ENCODE data around the gene CDC16. TPM values are rescaled to one million over a fixed set of nuclear protein-coding genes. Genes with fewer than 3 reads are reported as not detected.

CDC16 gene
- total and polyA plus RNA-seq, 2 of the 13 experiments (the other 11 are each of a cell fraction or from before 2014, with no cell fraction given) = 24.2 to 60.9 TPM

GRCh38 chr13:114234645-114235421 lies at the start of gene CDC16 (continued):
- TF ChIP-seq STAG1 (CRISPR knock-in tag; IDR thresholded peaks at IDR 0.05) = no peak
- TF ChIP-seq ZNF550 (CRISPR knock-in tag; IDR thresholded peaks at IDR 0.05; ENCODE audit: borderline replicate concordance) = no peak
- peak; percentile 51; the same call in 1 of the 2 replicates for TF ChIP-seq FOXO1 (CRISPR knock-in tag; IDR thresholded peaks at IDR 0.05)
- TF ChIP-seq PRMT3 (CRISPR knock-in tag; IDR thresholded peaks at IDR 0.05; ENCODE audit: borderline replicate concordance, low read depth) = peak; percentile 66; the same call in 1 of the 2 replicates
- TF ChIP-seq NR2C2 (CRISPR knock-in tag; IDR thresholded peaks at IDR 0.05; ENCODE audit: borderline replicate concordance) = peak; percentile 36; the same call in 1 of the 2 replicates
- TF ChIP-seq ZSCAN22 (CRISPR knock-in tag; IDR thresholded peaks at IDR 0.05) = no peak
- TF ChIP-seq ZNF329 (CRISPR knock-in tag; IDR thresholded peaks at IDR 0.05; ENCODE audit: low read depth) = no peak
- peak; percentile 81 for TF ChIP-seq KDM4B (CRISPR knock-in tag; IDR thresholded peaks at IDR 0.05)
- TF ChIP-seq TOE1 (CRISPR knock-in tag; IDR thresholded peaks at IDR 0.05) = no peak; the same call in 1 of the 2 replicates
- peak; percentile 73 for TF ChIP-seq SP2 (CRISPR knock-in tag; IDR thresholded peaks at IDR 0.05)
- TF ChIP-seq, protein P1, sequence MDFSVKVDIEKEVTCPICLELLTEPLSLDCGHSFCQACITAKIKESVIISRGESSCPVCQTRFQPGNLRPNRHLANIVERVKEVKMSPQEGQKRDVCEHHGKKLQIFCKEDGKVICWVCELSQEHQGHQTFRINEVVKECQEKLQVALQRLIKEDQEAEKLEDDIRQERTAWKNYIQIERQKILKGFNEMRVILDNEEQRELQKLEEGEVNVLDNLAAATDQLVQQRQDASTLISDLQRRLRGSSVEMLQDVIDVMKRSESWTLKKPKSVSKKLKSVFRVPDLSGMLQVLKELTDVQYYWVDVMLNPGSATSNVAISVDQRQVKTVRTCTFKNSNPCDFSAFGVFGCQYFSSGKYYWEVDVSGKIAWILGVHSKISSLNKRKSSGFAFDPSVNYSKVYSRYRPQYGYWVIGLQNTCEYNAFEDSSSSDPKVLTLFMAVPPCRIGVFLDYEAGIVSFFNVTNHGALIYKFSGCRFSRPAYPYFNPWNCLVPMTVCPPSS (IDR thresholded peaks at IDR 0.05) = no peak
- no peak for TF ChIP-seq ATF7 (IDR thresholded peaks at IDR 0.05)
- TF ChIP-seq ATF7 (CRISPR knock-in tag; IDR thresholded peaks at IDR 0.05) = no peak
- peak; percentile 87 for TF ChIP-seq MYC (CRISPR knock-in tag; IDR thresholded peaks at IDR 0.05; ENCODE audit: borderline replicate concordance)
- TF ChIP-seq MLLT10 (CRISPR knock-in tag; IDR thresholded peaks at IDR 0.05) = no peak
- TF ChIP-seq, protein P2, sequence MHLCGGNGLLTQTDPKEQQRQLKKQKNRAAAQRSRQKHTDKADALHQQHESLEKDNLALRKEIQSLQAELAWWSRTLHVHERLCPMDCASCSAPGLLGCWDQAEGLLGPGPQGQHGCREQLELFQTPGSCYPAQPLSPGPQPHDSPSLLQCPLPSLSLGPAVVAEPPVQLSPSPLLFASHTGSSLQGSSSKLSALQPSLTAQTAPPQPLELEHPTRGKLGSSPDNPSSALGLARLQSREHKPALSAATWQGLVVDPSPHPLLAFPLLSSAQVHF (CRISPR knock-in tag; IDR thresholded peaks at IDR 0.05) = peak; percentile 84; the same call in 1 of the 2 replicates
- TF ChIP-seq, protein P3, sequence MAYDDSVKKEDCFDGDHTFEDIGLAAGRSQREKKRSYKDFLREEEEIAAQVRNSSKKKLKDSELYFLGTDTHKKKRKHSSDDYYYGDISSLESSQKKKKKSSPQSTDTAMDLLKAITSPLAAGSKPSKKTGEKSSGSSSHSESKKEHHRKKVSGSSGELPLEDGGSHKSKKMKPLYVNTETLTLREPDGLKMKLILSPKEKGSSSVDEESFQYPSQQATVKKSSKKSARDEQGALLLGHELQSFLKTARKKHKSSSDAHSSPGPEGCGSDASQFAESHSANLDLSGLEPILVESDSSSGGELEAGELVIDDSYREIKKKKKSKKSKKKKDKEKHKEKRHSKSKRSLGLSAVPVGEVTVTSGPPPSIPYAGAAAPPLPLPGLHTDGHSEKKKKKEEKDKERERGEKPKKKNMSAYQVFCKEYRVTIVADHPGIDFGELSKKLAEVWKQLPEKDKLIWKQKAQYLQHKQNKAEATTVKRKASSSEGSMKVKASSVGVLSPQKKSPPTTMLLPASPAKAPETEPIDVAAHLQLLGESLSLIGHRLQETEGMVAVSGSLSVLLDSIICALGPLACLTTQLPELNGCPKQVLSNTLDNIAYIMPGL (CRISPR knock-in tag; IDR thresholded peaks at IDR 0.05; ENCODE audit: borderline replicate concordance in 1 of 2, low read depth in 1 of 2) = peak in 1 of 2 experiments; percentile 82; a peak in 1 of 4 replicates
- TF ChIP-seq, protein P4, sequence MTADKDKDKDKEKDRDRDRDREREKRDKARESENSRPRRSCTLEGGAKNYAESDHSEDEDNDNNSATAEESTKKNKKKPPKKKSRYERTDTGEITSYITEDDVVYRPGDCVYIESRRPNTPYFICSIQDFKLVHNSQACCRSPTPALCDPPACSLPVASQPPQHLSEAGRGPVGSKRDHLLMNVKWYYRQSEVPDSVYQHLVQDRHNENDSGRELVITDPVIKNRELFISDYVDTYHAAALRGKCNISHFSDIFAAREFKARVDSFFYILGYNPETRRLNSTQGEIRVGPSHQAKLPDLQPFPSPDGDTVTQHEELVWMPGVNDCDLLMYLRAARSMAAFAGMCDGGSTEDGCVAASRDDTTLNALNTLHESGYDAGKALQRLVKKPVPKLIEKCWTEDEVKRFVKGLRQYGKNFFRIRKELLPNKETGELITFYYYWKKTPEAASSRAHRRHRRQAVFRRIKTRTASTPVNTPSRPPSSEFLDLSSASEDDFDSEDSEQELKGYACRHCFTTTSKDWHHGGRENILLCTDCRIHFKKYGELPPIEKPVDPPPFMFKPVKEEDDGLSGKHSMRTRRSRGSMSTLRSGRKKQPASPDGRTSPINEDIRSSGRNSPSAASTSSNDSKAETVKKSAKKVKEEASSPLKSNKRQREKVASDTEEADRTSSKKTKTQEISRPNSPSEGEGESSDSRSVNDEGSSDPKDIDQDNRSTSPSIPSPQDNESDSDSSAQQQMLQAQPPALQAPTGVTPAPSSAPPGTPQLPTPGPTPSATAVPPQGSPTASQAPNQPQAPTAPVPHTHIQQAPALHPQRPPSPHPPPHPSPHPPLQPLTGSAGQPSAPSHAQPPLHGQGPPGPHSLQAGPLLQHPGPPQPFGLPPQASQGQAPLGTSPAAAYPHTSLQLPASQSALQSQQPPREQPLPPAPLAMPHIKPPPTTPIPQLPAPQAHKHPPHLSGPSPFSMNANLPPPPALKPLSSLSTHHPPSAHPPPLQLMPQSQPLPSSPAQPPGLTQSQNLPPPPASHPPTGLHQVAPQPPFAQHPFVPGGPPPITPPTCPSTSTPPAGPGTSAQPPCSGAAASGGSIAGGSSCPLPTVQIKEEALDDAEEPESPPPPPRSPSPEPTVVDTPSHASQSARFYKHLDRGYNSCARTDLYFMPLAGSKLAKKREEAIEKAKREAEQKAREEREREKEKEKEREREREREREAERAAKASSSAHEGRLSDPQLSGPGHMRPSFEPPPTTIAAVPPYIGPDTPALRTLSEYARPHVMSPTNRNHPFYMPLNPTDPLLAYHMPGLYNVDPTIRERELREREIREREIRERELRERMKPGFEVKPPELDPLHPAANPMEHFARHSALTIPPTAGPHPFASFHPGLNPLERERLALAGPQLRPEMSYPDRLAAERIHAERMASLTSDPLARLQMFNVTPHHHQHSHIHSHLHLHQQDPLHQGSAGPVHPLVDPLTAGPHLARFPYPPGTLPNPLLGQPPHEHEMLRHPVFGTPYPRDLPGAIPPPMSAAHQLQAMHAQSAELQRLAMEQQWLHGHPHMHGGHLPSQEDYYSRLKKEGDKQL (CRISPR knock-in tag; IDR thresholded peaks at IDR 0.05; ENCODE audit: low read depth) = peak; percentile 48; the same call in 1 of the 2 replicates
